ENCODE data around the gene RASAL1. TPM values are rescaled to one million over a fixed set of nuclear protein-coding genes. Genes with fewer than 3 reads are reported as not detected.

The RASAL1 gene
- total RNA-seq, 1 experiment from 2014 or later: 14.9 TPM

DNA sequence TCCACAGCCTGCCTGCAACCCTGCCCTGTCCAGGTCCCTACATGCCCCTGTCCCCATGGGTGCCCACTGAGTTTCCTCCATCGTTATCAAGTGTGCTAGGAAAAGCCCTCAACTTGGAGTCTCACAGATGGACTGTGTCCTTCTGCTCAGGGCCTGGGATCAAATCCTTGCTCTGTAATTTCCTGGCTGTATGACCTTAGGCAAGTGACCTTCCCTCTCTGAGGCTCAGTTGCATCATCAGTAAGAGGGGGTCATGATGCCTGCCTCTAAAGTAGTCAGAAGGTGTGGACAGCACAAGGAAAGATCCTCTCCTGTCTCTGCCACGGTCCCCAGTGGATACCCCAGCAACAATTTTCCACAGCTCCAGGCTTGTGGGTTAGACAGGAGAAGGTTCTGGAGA lies 22.2 kb downstream of the RASAL1 start:
- no peaks in the 10 kb centered on the region for H3K36me3 ChIP-seq (ENCODE audit: low read depth)
- TF ChIP-seq EZH2 (IDR thresholded peaks at IDR 0.05; ENCODE audit: low read depth): no peak
- TF ChIP-seq, protein P1, sequence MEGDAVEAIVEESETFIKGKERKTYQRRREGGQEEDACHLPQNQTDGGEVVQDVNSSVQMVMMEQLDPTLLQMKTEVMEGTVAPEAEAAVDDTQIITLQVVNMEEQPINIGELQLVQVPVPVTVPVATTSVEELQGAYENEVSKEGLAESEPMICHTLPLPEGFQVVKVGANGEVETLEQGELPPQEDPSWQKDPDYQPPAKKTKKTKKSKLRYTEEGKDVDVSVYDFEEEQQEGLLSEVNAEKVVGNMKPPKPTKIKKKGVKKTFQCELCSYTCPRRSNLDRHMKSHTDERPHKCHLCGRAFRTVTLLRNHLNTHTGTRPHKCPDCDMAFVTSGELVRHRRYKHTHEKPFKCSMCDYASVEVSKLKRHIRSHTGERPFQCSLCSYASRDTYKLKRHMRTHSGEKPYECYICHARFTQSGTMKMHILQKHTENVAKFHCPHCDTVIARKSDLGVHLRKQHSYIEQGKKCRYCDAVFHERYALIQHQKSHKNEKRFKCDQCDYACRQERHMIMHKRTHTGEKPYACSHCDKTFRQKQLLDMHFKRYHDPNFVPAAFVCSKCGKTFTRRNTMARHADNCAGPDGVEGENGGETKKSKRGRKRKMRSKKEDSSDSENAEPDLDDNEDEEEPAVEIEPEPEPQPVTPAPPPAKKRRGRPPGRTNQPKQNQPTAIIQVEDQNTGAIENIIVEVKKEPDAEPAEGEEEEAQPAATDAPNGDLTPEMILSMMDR (conservative IDR thresholded peaks at IDR 0.05): no peak
- H3K9me3 ChIP-seq (ENCODE audit: insufficient read depth, low read depth): no peaks in the 10 kb centered on the region
- H3K4me2 ChIP-seq: no peak overlapping the region
- DNase-seq: no peak
- no peaks in the 10 kb centered on the region for H4K20me1 ChIP-seq (ENCODE audit: insufficient read depth)
- no peak overlapping the region for H2AFZ ChIP-seq
- H3K27me3 ChIP-seq (ENCODE audit: insufficient read depth, low read depth): no peaks in the 10 kb centered on the region
- no TSS peak for BruUV-seq (replicated peaks)
- intact Hi-C loops (cut with micrococcal nuclease; ENCODE audit: unreplicated experiment): no loop called here
- H3K4me3 ChIP-seq: no peak overlapping the region
- no peaks in the 10 kb centered on the region for H3K79me2 ChIP-seq (ENCODE audit: low read depth)
- CTCF ChIA-PET: no interaction called here
- H3K27ac ChIP-seq: no peak overlapping the region
- H3F3A ChIP-seq (ENCODE audit: insufficient read depth, low read depth): no peaks in the 10 kb centered on the region; the same call in 1 of the 2 replicates
- no peaks in the 10 kb centered on the region for H3K4me1 ChIP-seq (replicated peaks; ENCODE audit: insufficient read depth)
- POLR2A ChIA-PET (ENCODE audit: unreplicated experiment): no interaction called here
- H3K9me2 ChIP-seq (ENCODE audit: insufficient read depth): no peaks in the 10 kb centered on the region

DNA sequence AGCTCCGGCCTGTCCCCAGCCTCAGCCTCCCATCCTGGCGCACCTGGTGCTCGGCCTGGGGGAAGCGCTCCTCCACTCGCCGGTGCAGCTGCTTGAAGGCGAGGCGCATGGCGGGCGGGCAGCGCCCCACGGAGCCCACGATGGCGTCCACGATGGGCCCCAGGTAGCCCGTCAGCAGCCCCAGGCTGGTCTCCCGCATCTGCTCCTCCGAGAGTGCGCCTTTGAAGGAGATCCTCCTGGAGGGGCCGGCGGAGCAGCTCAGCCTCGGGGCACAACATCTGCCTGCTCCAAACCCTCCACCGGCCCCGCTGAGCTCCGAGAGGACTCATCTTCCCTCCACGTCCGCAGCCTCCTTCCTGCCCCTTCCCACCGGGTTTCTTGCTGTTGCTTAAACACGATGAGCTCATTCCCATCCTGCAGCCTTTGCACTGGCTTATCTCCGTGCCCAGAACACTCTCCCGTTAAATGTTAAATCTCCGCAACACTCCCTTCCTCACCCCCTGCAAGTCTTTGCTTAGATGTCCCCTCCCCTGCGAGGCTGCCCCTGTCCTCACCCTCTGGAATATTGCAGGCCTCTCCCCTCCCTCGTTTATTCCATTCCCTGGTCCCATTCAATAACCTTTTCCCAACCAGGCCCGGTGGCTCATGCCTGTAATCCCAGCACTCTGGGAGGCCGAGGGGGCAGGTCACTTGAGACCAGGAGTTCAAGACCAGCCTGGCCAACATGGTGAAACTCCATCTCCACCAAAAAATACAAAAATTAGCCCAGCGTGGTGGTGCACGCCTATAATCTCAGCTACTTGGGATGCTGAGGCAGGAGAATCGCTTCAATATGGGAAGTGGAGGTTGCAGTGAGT lies 23.3 kb downstream of the RASAL1 start:
- no peak overlapping the region for H3K4me3 ChIP-seq

DNA sequence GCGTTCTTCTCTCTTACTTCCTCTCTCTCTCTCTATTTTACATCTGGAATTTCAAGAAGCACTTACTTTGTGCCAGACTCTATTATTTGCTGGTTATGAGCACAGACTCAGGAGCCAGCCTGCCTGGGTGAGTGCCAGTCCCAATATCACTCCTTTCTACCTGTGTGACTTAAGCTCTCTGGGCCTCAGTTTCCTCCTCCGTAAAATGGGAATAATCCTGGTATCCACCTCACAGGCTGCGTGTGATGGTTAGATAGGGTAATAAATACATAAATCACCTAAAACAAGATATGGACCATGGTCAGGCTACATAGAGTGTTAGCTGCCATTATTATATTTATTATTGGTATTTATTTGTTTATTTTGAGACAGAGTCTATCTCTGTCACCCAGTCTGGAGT lies 24.3 kb downstream of the RASAL1 start:
- no peak overlapping the region for H3K4me3 ChIP-seq
- H2AFZ ChIP-seq: no peak overlapping the region
- ChIA-PET POLR2A (ENCODE audit: unreplicated experiment) (no interaction called here), CTCF (no interaction called here)
- H3K79me2 ChIP-seq (ENCODE audit: low read depth): no peaks in the 10 kb centered on the region
- H4K20me1 ChIP-seq (ENCODE audit: insufficient read depth): no peaks in the 10 kb centered on the region
- intact Hi-C loops (cut with micrococcal nuclease; ENCODE audit: unreplicated experiment): no loop called here
- H3K4me1 ChIP-seq (replicated peaks; ENCODE audit: insufficient read depth): no peaks in the 10 kb centered on the region
- H3K4me2 ChIP-seq: no peak overlapping the region
- no peaks in the 10 kb centered on the region for H3F3A ChIP-seq (ENCODE audit: insufficient read depth, low read depth)
- H3K9me3 ChIP-seq (ENCODE audit: insufficient read depth, low read depth): no peaks in the 10 kb centered on the region
- H3K27me3 ChIP-seq (ENCODE audit: insufficient read depth, low read depth): no peaks in the 10 kb centered on the region
- no peak for TF ChIP-seq EZH2 (IDR thresholded peaks at IDR 0.05; ENCODE audit: low read depth)
- TF ChIP-seq, protein P1 (conservative IDR thresholded peaks at IDR 0.05): no peak
- no TSS peak for BruUV-seq (replicated peaks)
- DNase-seq: no peak
- no peaks in the 10 kb centered on the region for H3K9me2 ChIP-seq (ENCODE audit: insufficient read depth)
- no peak overlapping the region for H3K27ac ChIP-seq
- no peaks in the 10 kb centered on the region for H3K36me3 ChIP-seq (ENCODE audit: low read depth)

More for the DNA sequence above, 23.3 kb downstream of the RASAL1 start:
- Histone ChIP-seq H3K27ac (no peak overlapping the region), H3K9me3 (ENCODE audit: insufficient read depth, low read depth) (no peaks in the 10 kb centered on the region), H4K20me1 (ENCODE audit: insufficient read depth) (no peaks in the 10 kb centered on the region), H3K79me2 (ENCODE audit: low read depth) (no peaks in the 10 kb centered on the region), H3F3A (ENCODE audit: insufficient read depth, low read depth) (no peaks in the 10 kb centered on the region), H3K4me1 (replicated peaks; ENCODE audit: insufficient read depth) (no peaks in the 10 kb centered on the region), H2AFZ (no peak overlapping the region), H3K9me2 (ENCODE audit: insufficient read depth) (no peaks in the 10 kb centered on the region), H3K4me2 (no peak overlapping the region), H3K36me3 (ENCODE audit: low read depth) (no peaks in the 10 kb centered on the region), H3K27me3 (ENCODE audit: insufficient read depth, low read depth) (no peaks in the 10 kb centered on the region)
- no peak for TF ChIP-seq EZH2 (IDR thresholded peaks at IDR 0.05; ENCODE audit: low read depth)
- TF ChIP-seq, protein P1 (conservative IDR thresholded peaks at IDR 0.05): no peak
- DNase-seq: no peak
- intact Hi-C loops (cut with micrococcal nuclease; ENCODE audit: unreplicated experiment): no loop called here
- POLR2A ChIA-PET (ENCODE audit: unreplicated experiment): no interaction called here
- BruUV-seq (replicated peaks): no TSS peak
- CTCF ChIA-PET: no interaction called here

All from PC-9 (cell line).